Activated B cell treated with CpG ODN at 0.5 μM for 24 hours (primary cell): ENCODE results near the gene ZNF618. TPM values are rescaled to one million over a fixed set of nuclear protein-coding genes. Genes with fewer than 3 reads are reported as not detected.

Experiments used
- ATAC-seq: fragments of 200-7000 bp; cut with Tn5 transposase; one replicate; pipeline ENCODE4 v1.10.0; 2021; ENCODE audit warnings: low read depth, mild to moderate bottlenecking, moderate library complexity
- CTCF ChIA-PET: fragments of 350-600 bp; sonication (Branson Sonifier 250); formaldehyde crosslinking; loops from one replicate; lab custom pipeline; 2021; ENCODE audit warnings: antibody characterized with exemption; lab: Charles Lee
- POLR2A ChIA-PET: fragments of 350-600 bp; sonication (Branson Sonifier 250); formaldehyde crosslinking; loops from one replicate; lab custom pipeline; 2021; ENCODE audit warnings: antibody characterized with exemption; lab: Charles Lee
- DNase-seq: peaks from one replicate; pipeline ENCODE4 v3.0.0; 2022
- H3K27ac Mint-ChIP-seq: one replicate; pipeline ENCODE4 v1.8.0; 2020; ENCODE audit warnings: mixed read lengths
- H3K27me3 Mint-ChIP-seq: one replicate; pipeline ENCODE4 v1.8.0; 2021; ENCODE audit warnings: mixed read lengths
- H3K36me3 Mint-ChIP-seq: one replicate; pipeline ENCODE4 v1.8.0; 2021; ENCODE audit warnings: low read depth, mixed read lengths
- H3K4me1 Mint-ChIP-seq: one replicate; pipeline ENCODE4 v1.8.0; 2021; ENCODE audit warnings: mixed read lengths
- H3K4me3 Mint-ChIP-seq: one replicate; pipeline ENCODE4 v1.8.0; 2020; ENCODE audit warnings: mild to moderate bottlenecking, mixed read lengths
- H3K9me3 Mint-ChIP-seq: one replicate; pipeline ENCODE4 v1.8.0; 2020; ENCODE audit warnings: mixed read lengths
- CTCF ChIP-seq: fragments of 200-600 bp; IDR thresholded peaks from one replicate; pipeline ENCODE4 v1.8.0; 2022; ENCODE audit warnings: antibody characterized with exemption, mild to moderate bottlenecking
- intact Hi-C: fragments of 100-400 bp; cut with micrococcal nuclease; formaldehyde crosslinking; loops from one replicate; pipeline ENCODE4 v1.15.1; 2024
- total RNA-seq: library from RNA; stranded (reverse); gene quantifications from 2 replicates; pipeline ENCODE4 v1.2.3, GENCODE V29; 2022

ZNF618 gene
- total RNA-seq, 1 donor from 2014 or later = 0.67 TPM

- Mint-ChIP-seq H3K36me3 (no peaks in the 10 kb centered on the region), H3K27me3 (peaks cover 12% of the 10 kb centered on the region), H3K27ac (no peak overlapping the region), H3K4me3 (no peak overlapping the region), H3K9me3 (peaks cover 6% of the 10 kb centered on the region), H3K4me1 (peaks cover 2% of the 10 kb centered on the region)
- ChIA-PET POLR2A (no interaction called here), CTCF (no interaction called here)
- intact Hi-C loops = no loop called here
- DNase-seq = no peak
- no peak for ATAC-seq
- no peak for TF ChIP-seq CTCF
Measured at GRCh38 chr9:114102484-114102883, 226.4 kb downstream of the ZNF618 start.

- DNase-seq = no peak
- ChIA-PET POLR2A (no interaction called here), CTCF (no interaction called here)
- peaks cover 6% of the 10 kb centered on the region for H3K9me3 Mint-ChIP-seq
- H3K27me3 Mint-ChIP-seq = peaks cover 4% of the 10 kb centered on the region
- no peaks in the 10 kb centered on the region for H3K4me1 Mint-ChIP-seq
- TF ChIP-seq CTCF = no peak
- ATAC-seq = no peak
- intact Hi-C loops = no loop called here
- H3K27ac Mint-ChIP-seq = no peak overlapping the region
- H3K4me3 Mint-ChIP-seq = no peak overlapping the region
- no peaks in the 10 kb centered on the region for H3K36me3 Mint-ChIP-seq
Measured at GRCh38 chr9:114105236-114105635, 229.1 kb downstream of the ZNF618 start.

Other genes starting within 250 kb of the ZNF618 start
- not detected in 2 replicates for gene AMBP, start 202.0 kb downstream of the ZNF618 start, total RNA-seq
- gene KIF12, start 223.0 kb downstream of the ZNF618 start, total RNA-seq = not detected in 2 replicates